IPS-15b (cell line): Measurements from ENCODE around the gene FAM20B.
A peak's percentile ranks its signal among the peaks of the same experiment; 100 is the strongest.

Experiments used
- H3K27me3 ChIP-seq: one replicate; pipeline ENCODE4 v1.6.1; 2013; ENCODE audit warnings: low read length; ENCODE audit not compliant: control insufficient read depth, insufficient read depth
- H3K36me3 ChIP-seq: one replicate; pipeline ENCODE4 v1.6.1; 2013; ENCODE audit warnings: low read length; ENCODE audit not compliant: control insufficient read depth, insufficient read depth
- H3K4me1 ChIP-seq: one replicate; pipeline ENCODE4 v1.6.1; 2013; ENCODE audit warnings: mild to moderate bottlenecking, low read length; ENCODE audit not compliant: control insufficient read depth, insufficient read depth
- H3K4me3 ChIP-seq: one replicate; pipeline ENCODE4 v1.5.1; 2013; ENCODE audit warnings: low read depth, low read length
- H3K9ac ChIP-seq: one replicate; pipeline ENCODE4 v1.6.1; 2013; ENCODE audit warnings: low read depth, mild to moderate bottlenecking, low read length
- H3K9me3 ChIP-seq: one replicate; pipeline ENCODE4 v1.6.1; 2013; ENCODE audit warnings: mild to moderate bottlenecking, low read length; ENCODE audit not compliant: control insufficient read depth, insufficient read depth

Gene FAM20B

GRCh38 chr1:179003512-179004066, 22.1 kb upstream of the FAM20B start:
- no peaks in the 10 kb centered on the region for H3K27me3 ChIP-seq
- no peaks in the 10 kb centered on the region for H3K4me1 ChIP-seq
- H3K4me3 ChIP-seq = no peak overlapping the region
- no peaks in the 10 kb centered on the region for H3K9me3 ChIP-seq
- H3K9ac ChIP-seq = no peak overlapping the region
- no peaks in the 10 kb centered on the region for H3K36me3 ChIP-seq

GRCh38 chr1:179007233-179007632, 18.5 kb upstream of the FAM20B start:
- Histone ChIP-seq H3K9me3 (no peaks in the 10 kb centered on the region), H3K4me1 (no peaks in the 10 kb centered on the region), H3K9ac (no peak overlapping the region), H3K4me3 (no peak overlapping the region), H3K27me3 (no peaks in the 10 kb centered on the region), H3K36me3 (no peaks in the 10 kb centered on the region)

GRCh38 chr1:179010671-179011070, 15.0 kb upstream of the FAM20B start:
- Histone ChIP-seq H3K4me3 (no peak overlapping the region), H3K27me3 (no peaks in the 10 kb centered on the region), H3K9me3 (no peaks in the 10 kb centered on the region), H3K9ac (no peak overlapping the region), H3K36me3 (no peaks in the 10 kb centered on the region), H3K4me1 (no peaks in the 10 kb centered on the region)

- Histone ChIP-seq H3K9ac (no peak overlapping the region), H3K9me3 (no peaks in the 10 kb centered on the region), H3K4me3 (no peak overlapping the region), H3K4me1 (no peaks in the 10 kb centered on the region), H3K27me3 (no peaks in the 10 kb centered on the region), H3K36me3 (no peaks in the 10 kb centered on the region)
Measured at GRCh38 chr1:179012038-179012437, 13.7 kb upstream of the FAM20B start.

- Histone ChIP-seq H3K4me3 (no peak overlapping the region), H3K27me3 (no peaks in the 10 kb centered on the region), H3K36me3 (no peaks in the 10 kb centered on the region), H3K4me1 (no peaks in the 10 kb centered on the region), H3K9me3 (no peaks in the 10 kb centered on the region), H3K9ac (no peak overlapping the region)
Measured at GRCh38 chr1:179014123-179014522, 11.6 kb upstream of the FAM20B start.

- no peaks in the 10 kb centered on the region for H3K9me3 ChIP-seq
- H3K4me1 ChIP-seq = no peaks in the 10 kb centered on the region
Measured at GRCh38 chr1:179015396-179015795, 10.3 kb upstream of the FAM20B start.

GRCh38 chr1:179016706-179017382, 8.8 kb upstream of the FAM20B start:
- H3K4me3 ChIP-seq = no peak overlapping the region
- H3K27me3 ChIP-seq = peaks cover 2% of the 10 kb centered on the region
- H3K4me1 ChIP-seq = no peaks in the 10 kb centered on the region
- H3K36me3 ChIP-seq = no peaks in the 10 kb centered on the region
- H3K9ac ChIP-seq = no peak overlapping the region
- no peaks in the 10 kb centered on the region for H3K9me3 ChIP-seq

More at GRCh38 chr1:179015396-179015795, 10.3 kb upstream of the FAM20B start:
- no peaks in the 10 kb centered on the region for H3K36me3 ChIP-seq
- no peak overlapping the region for H3K9ac ChIP-seq
- no peak overlapping the region for H3K4me3 ChIP-seq
- H3K27me3 ChIP-seq = peaks cover 2% of the 10 kb centered on the region

GRCh38 chr1:179017383-179018326, 8.0 kb upstream of the FAM20B start:
- H3K4me1 ChIP-seq = no peaks in the 10 kb centered on the region
- H3K9me3 ChIP-seq = no peaks in the 10 kb centered on the region
- no peaks in the 10 kb centered on the region for H3K36me3 ChIP-seq
- no peak overlapping the region for H3K9ac ChIP-seq
- H3K27me3 ChIP-seq = peaks cover 2% of the 10 kb centered on the region
- no peak overlapping the region for H3K4me3 ChIP-seq

- H3K27me3 ChIP-seq = peaks cover 12% of the 10 kb centered on the region
- peaks cover 2% of the 10 kb centered on the region for H3K4me1 ChIP-seq
- H3K36me3 ChIP-seq = no peaks in the 10 kb centered on the region
- no peak overlapping the region for H3K9ac ChIP-seq
- H3K4me3 ChIP-seq = no peak overlapping the region
- no peaks in the 10 kb centered on the region for H3K9me3 ChIP-seq
Measured at GRCh38 chr1:179021873-179022272, 3.8 kb upstream of the FAM20B start.

- no peak overlapping the region for H3K9ac ChIP-seq
- H3K4me3 ChIP-seq = no peak overlapping the region
- H3K36me3 ChIP-seq = no peaks in the 10 kb centered on the region
Measured at GRCh38 chr1:179023946-179024650, 1.6 kb upstream of the FAM20B start.

GRCh38 chr1:179025975-179026812, 500 bp downstream of the FAM20B start:
- H3K36me3 ChIP-seq = no peaks in the 10 kb centered on the region
- H3K9me3 ChIP-seq = no peaks in the 10 kb centered on the region
- H3K4me3 ChIP-seq = peak overlapping the region; percentile 59
- H3K9ac ChIP-seq = peak overlapping the region; percentile 74
- peaks cover 10% of the 10 kb centered on the region for H3K27me3 ChIP-seq
- H3K4me1 ChIP-seq = peaks cover 20% of the 10 kb centered on the region

More at GRCh38 chr1:179023946-179024650, 1.6 kb upstream of the FAM20B start:
- peaks cover 13% of the 10 kb centered on the region for H3K4me1 ChIP-seq
- no peaks in the 10 kb centered on the region for H3K9me3 ChIP-seq
- H3K27me3 ChIP-seq = peaks cover 12% of the 10 kb centered on the region
